DND-41 (cell line): ENCODE results near the gene IWS1.

Experiments
- CTCF ChIP-seq: IDR thresholded peaks from 2 replicates; pipeline ENCODE4 v1.5.1; 2012; ENCODE audit warnings: borderline replicate concordance, low read length, moderate library complexity, mild to moderate bottlenecking; ENCODE audit not compliant: poor library complexity, severe bottlenecking; ENCODE audit errors: extremely low read depth
- EZH2 ChIP-seq: IDR thresholded peaks from 3 replicates; pipeline ENCODE4 v1.6.1; 2012; ENCODE audit warnings: borderline replicate concordance, low read depth, mild to moderate bottlenecking, moderate library complexity, low read length, inconsistent platforms; ENCODE audit not compliant: severe bottlenecking

- TF ChIP-seq CTCF = no peak
- TF ChIP-seq EZH2 = no peak
Measured at GRCh38 chr2:127561371-127561770, 35.1 kb upstream of the IWS1 start.
